ENCODE data around the gene ZNF609.
"Not testable (repeated sequence)": the region's sequence is repeated elsewhere in the genome, so short reads cannot be mapped to it uniquely, and the experiment has no call there.

ZNF609 gene

GRCh38 chr15:64640146-64640871, 179.9 kb downstream of the ZNF609 start:
- Histone ChIP-seq H3K27me3 (ENCODE audit: insufficient read depth, insufficient read length) (no peaks in the 10 kb centered on the region), H3K36me3 (ENCODE audit: insufficient read depth, insufficient read length, low read length) (peaks cover 5% of the 10 kb centered on the region), H3K4me3 (ENCODE audit: insufficient read length, low read depth) (no peak overlapping the region), H3K9me3 (ENCODE audit: insufficient read depth, low read length) (peaks cover 8% of the 10 kb centered on the region), H3K4me1 (ENCODE audit: insufficient read depth, insufficient read length) (no peaks in the 10 kb centered on the region), H3K9ac (ENCODE audit: insufficient read length, low read depth) (no peak overlapping the region)
- TF ChIP-seq SUZ12 (IDR thresholded peaks at IDR 0.05; ENCODE audit: extremely low read depth, insufficient read depth, insufficient read length) (no peak), ZNF274 (IDR thresholded peaks at IDR 0.05; ENCODE audit: low read depth, low read length) (no peak), YY1 (IDR thresholded peaks at IDR 0.05; ENCODE audit: insufficient read depth, insufficient read length) (no peak)
- no peak for DNase-seq (ENCODE audit: low read depth, low spot score)

GRCh38 chr15:64642875-64643274, 182.5 kb downstream of the ZNF609 start:
- H3K4me3 ChIP-seq (ENCODE audit: insufficient read length, low read depth) = no peak overlapping the region
- no peaks in the 10 kb centered on the region for H3K4me1 ChIP-seq (ENCODE audit: insufficient read depth, insufficient read length)
- no peak for DNase-seq (ENCODE audit: low read depth, low spot score)
- no peaks in the 10 kb centered on the region for H3K27me3 ChIP-seq (ENCODE audit: insufficient read depth, insufficient read length)
- H3K36me3 ChIP-seq (ENCODE audit: insufficient read depth, insufficient read length, low read length) = no peaks in the 10 kb centered on the region
- no peaks in the 10 kb centered on the region for H3K9me3 ChIP-seq (ENCODE audit: insufficient read depth, low read length)
- TF ChIP-seq SUZ12 (IDR thresholded peaks at IDR 0.05; ENCODE audit: extremely low read depth, insufficient read depth, insufficient read length) (no peak), YY1 (IDR thresholded peaks at IDR 0.05; ENCODE audit: insufficient read depth, insufficient read length) (no peak), ZNF274 (IDR thresholded peaks at IDR 0.05; ENCODE audit: low read depth, low read length) (no peak)
- H3K9ac ChIP-seq (ENCODE audit: insufficient read length, low read depth) = no peak overlapping the region

GRCh38 chr15:64643685-64644084, 183.3 kb downstream of the ZNF609 start:
- no peaks in the 10 kb centered on the region for H3K36me3 ChIP-seq (ENCODE audit: insufficient read depth, insufficient read length, low read length)
- no peak overlapping the region for H3K9ac ChIP-seq (ENCODE audit: insufficient read length, low read depth)
- no peaks in the 10 kb centered on the region for H3K27me3 ChIP-seq (ENCODE audit: insufficient read depth, insufficient read length)
- no peaks in the 10 kb centered on the region for H3K4me1 ChIP-seq (ENCODE audit: insufficient read depth, insufficient read length)
- H3K4me3 ChIP-seq (ENCODE audit: insufficient read length, low read depth) = no peak overlapping the region
- no peak for TF ChIP-seq SUZ12 (IDR thresholded peaks at IDR 0.05; ENCODE audit: extremely low read depth, insufficient read depth, insufficient read length)
- no peak for TF ChIP-seq YY1 (IDR thresholded peaks at IDR 0.05; ENCODE audit: insufficient read depth, insufficient read length)
- TF ChIP-seq ZNF274 (IDR thresholded peaks at IDR 0.05; ENCODE audit: low read depth, low read length) = no peak
- DNase-seq (ENCODE audit: low read depth, low spot score) = no peak
- no peaks in the 10 kb centered on the region for H3K9me3 ChIP-seq (ENCODE audit: insufficient read depth, low read length)

GRCh38 chr15:64644811-64645210, 184.4 kb downstream of the ZNF609 start:
- H3K36me3 ChIP-seq (ENCODE audit: insufficient read depth, insufficient read length, low read length); H3K9ac ChIP-seq (ENCODE audit: insufficient read length, low read depth); H3K4me3 ChIP-seq (ENCODE audit: insufficient read length, low read depth); DNase-seq (ENCODE audit: low read depth, low spot score); H3K9me3 ChIP-seq (ENCODE audit: insufficient read depth, low read length); H3K27me3 ChIP-seq (ENCODE audit: insufficient read depth, insufficient read length); H3K4me1 ChIP-seq (ENCODE audit: insufficient read depth, insufficient read length): not testable (repeated sequence)

- no peak for DNase-seq (ENCODE audit: low read depth, low spot score)
- no peak for TF ChIP-seq SUZ12 (IDR thresholded peaks at IDR 0.05; ENCODE audit: extremely low read depth, insufficient read depth, insufficient read length)
- TF ChIP-seq YY1 (IDR thresholded peaks at IDR 0.05; ENCODE audit: insufficient read depth, insufficient read length) = no peak
- no peak for TF ChIP-seq ZNF274 (IDR thresholded peaks at IDR 0.05; ENCODE audit: low read depth, low read length)
- Histone ChIP-seq H3K27me3 (ENCODE audit: insufficient read depth, insufficient read length) (no peaks in the 10 kb centered on the region), H3K9ac (ENCODE audit: insufficient read length, low read depth) (no peak overlapping the region), H3K9me3 (ENCODE audit: insufficient read depth, low read length) (no peaks in the 10 kb centered on the region), H3K4me3 (ENCODE audit: insufficient read length, low read depth) (no peak overlapping the region), H3K36me3 (ENCODE audit: insufficient read depth, insufficient read length, low read length) (no peaks in the 10 kb centered on the region), H3K4me1 (ENCODE audit: insufficient read depth, insufficient read length) (no peaks in the 10 kb centered on the region)
These were observed 185.6 kb downstream of the ZNF609 start for GRCh38 chr15:64645995-64646394.

DNA sequence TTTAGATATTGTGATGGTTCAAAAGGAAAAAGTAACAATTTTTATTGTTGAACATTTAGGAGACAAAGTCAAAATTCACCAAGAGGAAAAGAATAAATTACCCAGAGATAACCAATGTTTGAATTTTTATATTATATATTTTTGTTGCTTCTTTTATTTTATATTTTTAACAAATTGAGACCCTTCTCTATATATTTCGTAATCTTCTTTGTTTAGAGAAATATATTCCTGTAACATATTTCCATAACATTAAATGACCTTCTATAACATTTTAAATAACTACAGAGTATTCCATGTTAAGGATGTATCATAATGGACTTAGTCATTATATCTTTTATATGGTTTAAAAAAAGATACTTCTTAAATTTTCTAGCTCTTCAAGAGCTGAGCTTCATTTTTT, 187.0 kb downstream of the ZNF609 start:
- Histone ChIP-seq H3K36me3 (ENCODE audit: insufficient read depth, insufficient read length, low read length) (no peaks in the 10 kb centered on the region), H3K9ac (ENCODE audit: insufficient read length, low read depth) (no peak overlapping the region), H3K27me3 (ENCODE audit: insufficient read depth, insufficient read length) (no peaks in the 10 kb centered on the region), H3K9me3 (ENCODE audit: insufficient read depth, low read length) (no peaks in the 10 kb centered on the region), H3K4me3 (ENCODE audit: insufficient read length, low read depth) (no peak overlapping the region), H3K4me1 (ENCODE audit: insufficient read depth, insufficient read length) (peaks cover 2% of the 10 kb centered on the region)
- DNase-seq (ENCODE audit: low read depth, low spot score) = no peak
- no peak for TF ChIP-seq YY1 (IDR thresholded peaks at IDR 0.05; ENCODE audit: insufficient read depth, insufficient read length)
- no peak for TF ChIP-seq ZNF274 (IDR thresholded peaks at IDR 0.05; ENCODE audit: low read depth, low read length)
- TF ChIP-seq SUZ12 (IDR thresholded peaks at IDR 0.05; ENCODE audit: extremely low read depth, insufficient read depth, insufficient read length) = no peak

DNA sequence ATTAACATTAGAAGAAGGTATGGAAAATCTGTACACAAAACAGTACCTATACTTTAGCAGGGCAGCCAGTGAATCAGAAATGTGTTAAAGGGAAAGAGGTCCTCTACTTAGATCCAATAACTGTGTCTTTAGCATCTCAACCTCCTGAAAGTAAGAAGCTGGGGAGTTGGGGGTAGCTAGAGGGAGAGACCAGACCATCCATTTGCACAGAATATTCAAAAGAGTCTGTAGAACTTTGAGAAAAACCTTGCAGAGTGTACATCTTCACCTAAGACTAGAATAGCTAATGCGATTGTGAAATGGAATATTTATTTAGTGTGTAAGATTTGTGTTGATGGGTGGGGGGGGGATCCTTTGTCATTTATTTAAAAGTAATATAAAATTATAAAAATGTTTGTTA, 190.2 kb downstream of the ZNF609 start:
- H3K27me3 ChIP-seq (ENCODE audit: insufficient read depth, insufficient read length) = no peaks in the 10 kb centered on the region
- no peaks in the 10 kb centered on the region for H3K36me3 ChIP-seq (ENCODE audit: insufficient read depth, insufficient read length, low read length)
- no peak for DNase-seq (ENCODE audit: low read depth, low spot score)
- H3K9me3 ChIP-seq (ENCODE audit: insufficient read depth, low read length) = no peaks in the 10 kb centered on the region
- H3K9ac ChIP-seq (ENCODE audit: insufficient read length, low read depth) = no peak overlapping the region
- peaks cover 2% of the 10 kb centered on the region for H3K4me1 ChIP-seq (ENCODE audit: insufficient read depth, insufficient read length)
- TF ChIP-seq ZNF274 (IDR thresholded peaks at IDR 0.05; ENCODE audit: low read depth, low read length) (no peak), YY1 (IDR thresholded peaks at IDR 0.05; ENCODE audit: insufficient read depth, insufficient read length) (no peak), SUZ12 (IDR thresholded peaks at IDR 0.05; ENCODE audit: extremely low read depth, insufficient read depth, insufficient read length) (no peak)
- no peak overlapping the region for H3K4me3 ChIP-seq (ENCODE audit: insufficient read length, low read depth)
